ENCODE measurements around the gene CDKN2AIPNL.

DNA sequence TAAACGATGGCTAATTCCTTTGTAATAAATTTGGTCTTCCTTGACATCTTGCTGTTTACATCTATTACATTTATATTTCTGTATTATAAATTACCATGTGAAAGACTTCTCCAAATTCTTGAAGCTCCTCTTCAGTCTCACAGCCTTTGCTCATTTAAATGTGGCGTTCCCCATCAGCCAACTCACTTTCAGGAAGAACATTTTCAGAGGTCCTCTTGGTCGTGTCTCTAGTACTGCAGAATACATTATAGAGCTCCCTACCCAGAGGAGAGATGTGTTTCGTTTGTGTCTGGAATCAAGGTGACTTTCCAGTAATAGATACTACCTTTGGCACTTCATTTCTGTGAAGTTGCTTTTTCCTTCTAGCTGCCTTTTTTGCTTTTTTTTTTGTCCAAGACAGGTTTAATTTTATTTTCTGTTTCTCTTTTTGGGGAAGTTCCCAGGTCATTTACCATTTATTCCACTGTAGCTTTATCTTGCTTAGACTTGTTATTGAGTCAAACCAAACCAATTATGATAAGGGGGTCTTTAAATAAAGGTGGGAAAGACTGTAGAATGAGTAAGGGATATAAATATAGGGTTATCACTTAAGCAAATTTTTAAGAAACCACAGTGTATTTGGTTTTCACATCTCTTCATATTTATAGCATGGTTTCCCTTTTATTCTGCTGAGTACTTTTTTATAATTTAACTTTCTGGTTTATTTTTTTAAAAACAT lies 27.5 kb downstream of the CDKN2AIPNL start:
- no peak for TF ChIP-seq CTCF (IDR thresholded peaks at IDR 0.05)
- TF ChIP-seq POLR2A (IDR thresholded peaks at IDR 0.05), result no peak
